H1 (cell line): ENCODE results near the gene CNIH3. TPM values are rescaled to one million over a fixed set of nuclear protein-coding genes. Genes with fewer than 3 reads are reported as not detected.
A peak's percentile ranks its signal among the peaks of the same experiment; 100 is the strongest.

Experiments used
- CTCF ChIA-PET: fragments of 300-600 bp; sonication (Branson Sonifier 250); formaldehyde crosslinking; loops from one replicate; lab custom pipeline; 2021; ENCODE audit not compliant: partially characterized antibody; lab: Charles Lee
- POLR2A ChIA-PET: fragments of 300-600 bp; sonication (Branson Sonifier 250); formaldehyde crosslinking; loops from one replicate; lab custom pipeline; 2021; ENCODE audit warnings: inconsistent platforms; ENCODE audit not compliant: partially characterized antibody; lab: Charles Lee
- DNase-seq, 2 experiments: peaks; one replicate each; pipeline versions ENCODE4 v3.0.0 to v3.0.0-alpha.2; 2010 to 2022; ENCODE audit warnings: low spot score in 2 of 2, low read depth in 1 of 2, mixed read lengths in 1 of 2
- FAIRE-seq: peaks from 2 replicates; lab custom pipeline; 2011; peaks lifted over from hg19 to GRCh38; lab: Jason Lieb, UNC
- H2AFZ ChIP-seq: 2 replicates; pipeline ENCODE4 v1.8.1; 2012; ENCODE audit warnings: low read length, inconsistent platforms
- H2AK5ac ChIP-seq: 2 replicates; pipeline ENCODE4 v1.6.1; 2013; ENCODE audit warnings: low read depth, low read length
- H2BK120ac ChIP-seq: replicated peaks from 2 replicates; pipeline ENCODE3; 2013; ENCODE audit warnings: low read depth, low read length, inconsistent platforms
- H2BK12ac ChIP-seq: 2 replicates; pipeline ENCODE4 v1.6.1; 2013; ENCODE audit warnings: low read depth, low read length
- H2BK15ac ChIP-seq: 2 replicates; pipeline ENCODE4 v1.6.1; 2013; ENCODE audit warnings: low read length
- H2BK20ac ChIP-seq: 2 replicates; pipeline ENCODE4 v1.6.1; 2013; ENCODE audit warnings: low read length
- H2BK5ac ChIP-seq: 2 replicates; pipeline ENCODE4 v1.6.1; 2013; ENCODE audit warnings: low read depth, low read length
- H3K14ac ChIP-seq: 2 replicates; pipeline ENCODE4 v1.6.1; 2013; ENCODE audit warnings: inconsistent platforms; ENCODE audit not compliant: insufficient read length
- H3K18ac ChIP-seq: 2 replicates; pipeline ENCODE4 v1.6.1; 2013; ENCODE audit warnings: low read length; ENCODE audit errors: extremely low read depth
- H3K23ac ChIP-seq: 2 replicates; pipeline ENCODE4 v1.6.1; 2013; ENCODE audit warnings: inconsistent platforms; ENCODE audit not compliant: insufficient read length
- H3K23me2 ChIP-seq: 2 replicates; pipeline ENCODE4 v1.6.1; 2013; ENCODE audit warnings: low read depth, low read length
- H3K27ac ChIP-seq: 2 replicates; pipeline ENCODE4 v1.6.1; 2011; ENCODE audit warnings: low read depth, low read length, inconsistent platforms
- H3K27me3 ChIP-seq, 4 experiments: replicated peaks in 1 of 4; 1 replicate in 1 of 4; 2 replicates in 3 of 4; pipeline versions ENCODE4 v1.6.1 to v1.8.1; 2011 to 2013; ENCODE audit warnings: low read length in 3 of 4, mild to moderate bottlenecking in 3 of 4, inconsistent platforms in 2 of 4, mixed read lengths in 2 of 4, moderate library complexity in 1 of 4; ENCODE audit not compliant: control insufficient read depth in 3 of 4, insufficient read depth in 3 of 4; ENCODE audit errors: extremely low read depth in 1 of 4
- H3K36me3 ChIP-seq, 4 experiments: 2 replicates each; pipeline versions ENCODE4 v1.6.1 to v1.8.1; 2011 to 2013; ENCODE audit warnings: mild to moderate bottlenecking in 4 of 4, low read length in 3 of 4, moderate library complexity in 2 of 4, control low read depth in 1 of 4, inconsistent platforms in 1 of 4; ENCODE audit not compliant: insufficient read depth in 4 of 4, control insufficient read depth in 2 of 4
- H3K4ac ChIP-seq: replicated peaks from 2 replicates; pipeline ENCODE3; 2013; ENCODE audit warnings: low read length, low read depth, mixed read lengths, inconsistent platforms; ENCODE audit not compliant: insufficient read length
- H3K4me1 ChIP-seq, 4 experiments: replicated peaks in 1 of 4; 1 replicate in 1 of 4; 2 replicates in 3 of 4; pipeline versions ENCODE4 v1.6.1 to v1.8.1; 2011 to 2013; ENCODE audit warnings: low read length in 3 of 4, inconsistent platforms in 2 of 4, mixed read lengths in 1 of 4; ENCODE audit not compliant: insufficient read depth in 4 of 4, control insufficient read depth in 3 of 4
- H3K4me2 ChIP-seq, 2 experiments: 2 replicates each; pipeline versions ENCODE4 v1.6.1 to v1.8.1; 2011 to 2013; ENCODE audit warnings: low read depth in 2 of 2, low read length in 2 of 2, control low read depth in 1 of 2, inconsistent platforms in 1 of 2, mild to moderate bottlenecking in 1 of 2; ENCODE audit not compliant: insufficient read depth in 1 of 2
- H3K4me3 ChIP-seq, 4 experiments: fragments of 200-600, 300-600 bp in 1 of 4; sonication (generic), shearing (Covaris generic), sonication (Bioruptor Twin) in 1 of 4; 2 replicates each; pipeline versions ENCODE4 v1.5.1 to v1.8.1; 2011 to 2016; ENCODE audit warnings: low read length in 4 of 4, low read depth in 3 of 4, control low read depth in 2 of 4, inconsistent platforms in 2 of 4, mild to moderate bottlenecking in 2 of 4, mixed read lengths in 1 of 4, moderate library complexity in 1 of 4; ENCODE audit not compliant: insufficient read depth in 2 of 4; ENCODE audit errors: extremely low read depth in 1 of 4
- H3K56ac ChIP-seq: replicated peaks from 2 replicates; pipeline ENCODE3; 2013; ENCODE audit warnings: low read depth, mild to moderate bottlenecking, mixed read lengths, low read length, inconsistent platforms; ENCODE audit not compliant: insufficient read length
- H3K79me1 ChIP-seq: 2 replicates; pipeline ENCODE4 v1.6.1; 2013; ENCODE audit warnings: low read depth, low read length, control low read depth
- H3K79me2 ChIP-seq, 2 experiments: 2 replicates each; pipeline versions ENCODE4 v1.6.1 to v1.8.1; 2012 to 2013; ENCODE audit warnings: low read length in 2 of 2, mild to moderate bottlenecking in 2 of 2, inconsistent platforms in 1 of 2; ENCODE audit not compliant: insufficient read depth in 2 of 2, control insufficient read depth in 1 of 2
- H3K9ac ChIP-seq, 4 experiments: replicated peaks in 1 of 4; 1 replicate in 1 of 4; 2 replicates in 3 of 4; pipeline versions ENCODE4 v1.6.1 to v1.8.1; 2011 to 2013; ENCODE audit warnings: low read depth in 3 of 4, low read length in 3 of 4, control low read depth in 2 of 4, mild to moderate bottlenecking in 2 of 4, moderate library complexity in 2 of 4, inconsistent platforms in 1 of 4; ENCODE audit errors: extremely low read depth in 1 of 4
- H3K9me3 ChIP-seq, 2 experiments: 2 replicates each; pipeline versions ENCODE4 v1.6.1 to v1.8.1; 2012 to 2013; ENCODE audit warnings: mild to moderate bottlenecking in 2 of 2, moderate library complexity in 2 of 2, control low read depth in 1 of 2, inconsistent platforms in 1 of 2, low read depth in 1 of 2, low read length in 1 of 2, mixed read lengths in 1 of 2; ENCODE audit not compliant: insufficient read depth in 2 of 2
- H4K20me1 ChIP-seq, 2 experiments: replicated peaks in 1 of 2; 2 replicates each; pipeline versions ENCODE3 to v1.8.1; 2011 to 2013; ENCODE audit warnings: inconsistent platforms in 2 of 2, low read length in 2 of 2, mild to moderate bottlenecking in 1 of 2; ENCODE audit not compliant: insufficient read depth in 2 of 2, control insufficient read depth in 1 of 2
- H4K5ac ChIP-seq: 2 replicates; pipeline ENCODE4 v1.6.1; 2013; ENCODE audit warnings: low read length, low read depth, mixed read lengths, inconsistent platforms; ENCODE audit not compliant: insufficient read length
- H4K8ac ChIP-seq: 2 replicates; pipeline ENCODE4 v1.8.0; 2013; ENCODE audit warnings: mild to moderate bottlenecking, moderate library complexity, low read length, inconsistent platforms; ENCODE audit not compliant: insufficient read depth; ENCODE audit errors: extremely low read depth
- H4K91ac ChIP-seq: replicated peaks from 2 replicates; pipeline ENCODE3; 2013; ENCODE audit warnings: low read length, mixed read lengths, inconsistent platforms; ENCODE audit not compliant: insufficient read length
- BCL11A ChIP-seq, 2 experiments: IDR thresholded peaks; one replicate each; pipeline ENCODE4 v1.6.1; 2011; ENCODE audit warnings: low read depth in 2 of 2, low read length in 2 of 2, mild to moderate bottlenecking in 2 of 2
- KDM1A ChIP-seq: fragments of 200-600, 300-600 bp; sonication (generic); IDR thresholded peaks from 2 replicates; pipeline ENCODE4 v1.7.1; 2016; ENCODE audit warnings: mild to moderate bottlenecking, low read length, borderline replicate concordance
- SAP30 ChIP-seq: fragments of 300-600 bp; sonication (generic); IDR thresholded peaks from 2 replicates; pipeline ENCODE4 v1.7.1; 2012; ENCODE audit warnings: low read length, moderate library complexity, mild to moderate bottlenecking, inconsistent platforms; ENCODE audit not compliant: insufficient read depth, insufficient replicate concordance
- WGBS, 2 experiments: shearing (Covaris generic) in 1 of 2; methylation state at CpG; one replicate each; pipeline versions ENCODE4 v1.1.6 to v1.1.7; 2013 to 2015; ENCODE audit warnings: low lambda C conversion rate in 2 of 2, mixed read lengths in 2 of 2, inconsistent platforms in 1 of 2, low coverage in 1 of 2, missing lambda C conversion rate in 1 of 2; ENCODE audit not compliant: insufficient replicate concordance in 2 of 2, insufficient coverage in 1 of 2, insufficient read length in 1 of 2; ENCODE audit errors: extremely low coverage in 1 of 2, missing lambda C conversion rate in 1 of 2; 5-methylcytosine and 5-hydroxymethylcytosine counted together
- polyA plus RNA-seq, 7 experiments: library from polyadenylated mRNA; depleted of rRNA in 3 of 7; stranded (reverse) in 5 of 7; unstranded in 2 of 7; fragments of >200 nt in 5 of 7; fragments of 200-250 nt in 2 of 7; gene quantifications; 1 replicate in 5 of 7; 2 replicates in 1 of 7; 4 replicates in 1 of 7; pipeline versions ENCODE4 v1.2.1 to v1.2.3, GENCODE V29; 2011 to 2013; ENCODE audit warnings: missing spikeins in 2 of 7, mixed read lengths in 2 of 7
- total RNA-seq: library from RNA; stranded (reverse); fragmentation: NEBNext Ultra II Directional; extraction: Animal tissue kit (Norgen Biotek cat#: 25700); gene quantifications from 2 replicates; pipeline ENCODE4 v1.2.1, GENCODE V29; 2021

CNIH3 gene
- total and polyA plus RNA-seq, 2 of the 8 experiments (the other 6 are each of a cell fraction or from before 2014, with no cell fraction given), result 3.7 to 5.6 TPM

DNA sequence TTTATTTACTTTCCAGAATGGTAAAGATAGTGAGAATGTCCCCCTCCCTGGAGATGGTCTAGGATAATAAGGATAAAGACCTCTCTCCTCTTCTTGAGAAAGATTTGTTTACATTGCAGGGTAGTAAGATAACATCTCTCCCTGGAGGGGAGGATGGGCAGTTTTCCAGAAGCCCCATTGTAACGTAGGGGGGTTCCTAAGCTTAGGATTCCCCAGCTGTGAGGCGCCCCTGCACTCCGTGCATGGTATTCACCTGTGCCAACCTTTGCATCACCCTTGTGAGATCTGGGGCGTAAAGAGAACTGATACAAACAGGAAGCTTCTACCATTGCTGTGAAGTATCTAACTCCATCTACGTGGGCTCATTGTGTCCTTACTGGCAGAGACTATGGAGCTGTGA lies 164.6 kb downstream of the CNIH3 start:
- Histone ChIP-seq H3K56ac (no peak overlapping the region), H3K23me2 (no peaks in the 10 kb centered on the region), H3K9ac (no peak overlapping the region), H4K5ac (no peak overlapping the region), H3K4me2 (peak overlapping the region in 1 of 2 experiments; percentile 64; a peak in 2 of 4 replicates), H3K27me3 (peaks cover 1 to 4% (median 3%) of the 10 kb centered on the region in 4 experiments; a peak in 3 of 7 replicates), H3K18ac (no peak overlapping the region), H2BK12ac (no peak overlapping the region), H2AFZ (no peak overlapping the region), H2BK120ac (no peak overlapping the region), H3K4me1 (peaks cover 0 to 15% (median 10%) of the 10 kb centered on the region in 4 experiments; a peak in 5 of 7 replicates), H4K20me1 (no peaks in the 10 kb centered on the region), H2BK5ac (no peak overlapping the region), H3K14ac (no peak overlapping the region), H3K27ac (no peak overlapping the region), H3K79me1 (no peaks in the 10 kb centered on the region), H3K36me3 (no peaks in the 10 kb centered on the region), H3K4ac (no peak overlapping the region), H3K9me3 (no peaks in the 10 kb centered on the region), H3K79me2 (no peaks in the 10 kb centered on the region), H2BK15ac (no peak overlapping the region), H4K8ac (no peak overlapping the region), H4K91ac (no peak overlapping the region), H2BK20ac (peak overlapping the region; percentile 62; the same call in 1 of the 2 replicates), H3K23ac (no peak overlapping the region), H3K4me3 (no peak overlapping the region), H2AK5ac (0 out of 2 replicates have a peak overlapping the region, but pooled peaks have one; percentile 18)
- ChIA-PET POLR2A (no interaction called here), CTCF (interaction anchor here (0.6 to 1.9 kb wide), 6 partner anchors 13 to 162 kb away, joined by 3 to 7 read pairs (median 3); no protein-coding TSS in a partner anchor)
- 60% methylated on average over 5 of the region's 5 CpGs; no CpG with 5 or more reads in 1 of the 2 experiments for WGBS, 2 experiments
- no peak for FAIRE-seq
- DNase-seq, result no peak
- TF ChIP-seq BCL11A (IDR thresholded peaks at IDR 0.05; ENCODE audit: low read depth in 2 of 2, low read length in 2 of 2) (no peak), KDM1A (no peak), SAP30 (no peak)
